ENCODE data around the gene P2RY13.

The P2RY13 gene

GRCh38 chr3:151301787-151302186, 27.6 kb downstream of the P2RY13 start:
- TF ChIP-seq CTCF (conservative IDR thresholded peaks at IDR 0.05; ENCODE audit: low read length) (no peak), EZH2phosphoT487 (IDR thresholded peaks at IDR 0.05; ENCODE audit: borderline replicate concordance) (no peak)
- H3K36me3 ChIP-seq (ENCODE audit: insufficient read depth, low read length) = peaks cover 7% of the 10 kb centered on the region; the same call in 1 of the 2 replicates
- peaks cover 27% of the 10 kb centered on the region for H3K4me1 ChIP-seq (ENCODE audit: insufficient read depth, low read length, poor library complexity, severe bottlenecking)
- no peak overlapping the region for H3K4me3 ChIP-seq (ENCODE audit: low read length, poor library complexity, severe bottlenecking)
- no peaks in the 10 kb centered on the region for H3K9me2 ChIP-seq (replicated peaks; ENCODE audit: low read depth, low read length)
- H4K20me1 ChIP-seq (ENCODE audit: insufficient read depth, low read length, poor library complexity, severe bottlenecking) = no peaks in the 10 kb centered on the region
- H3F3A ChIP-seq (ENCODE audit: low read depth) = no peaks in the 10 kb centered on the region
- no peaks in the 10 kb centered on the region for H3K27me3 ChIP-seq (ENCODE audit: insufficient read depth, low read length, poor library complexity, severe bottlenecking)
- H3K79me2 ChIP-seq (ENCODE audit: insufficient read depth, low read length) = 0 out of 2 replicates have a peak, but pooled peaks cover 3% of the 10 kb centered on the region
- no peaks in the 10 kb centered on the region for H3K9me3 ChIP-seq (ENCODE audit: insufficient read depth, low read depth, low read length)
- H2AFZ ChIP-seq (ENCODE audit: low read length) = no peak overlapping the region
- H3K9ac ChIP-seq (ENCODE audit: low read depth, low read length, poor library complexity, severe bottlenecking) = no peak overlapping the region
- no peak overlapping the region for H3K4me2 ChIP-seq (ENCODE audit: low read depth, low read length, poor library complexity, severe bottlenecking)

- Histone ChIP-seq H3K9ac (ENCODE audit: low read depth, low read length, poor library complexity, severe bottlenecking) (no peak overlapping the region), H3K36me3 (ENCODE audit: insufficient read depth, low read length) (peaks cover 7% of the 10 kb centered on the region; the same call in 1 of the 2 replicates), H3K9me2 (replicated peaks; ENCODE audit: low read depth, low read length) (no peaks in the 10 kb centered on the region), H4K20me1 (ENCODE audit: insufficient read depth, low read length, poor library complexity, severe bottlenecking) (no peaks in the 10 kb centered on the region), H3K4me1 (ENCODE audit: insufficient read depth, low read length, poor library complexity, severe bottlenecking) (peaks cover 23% of the 10 kb centered on the region), H2AFZ (ENCODE audit: low read length) (no peak overlapping the region), H3K27me3 (ENCODE audit: insufficient read depth, low read length, poor library complexity, severe bottlenecking) (no peaks in the 10 kb centered on the region), H3K4me3 (ENCODE audit: low read length, poor library complexity, severe bottlenecking) (no peak overlapping the region), H3F3A (ENCODE audit: low read depth) (no peaks in the 10 kb centered on the region), H3K9me3 (ENCODE audit: insufficient read depth, low read depth, low read length) (no peaks in the 10 kb centered on the region), H3K4me2 (ENCODE audit: low read depth, low read length, poor library complexity, severe bottlenecking) (peak overlapping the region; percentile 21), H3K79me2 (ENCODE audit: insufficient read depth, low read length) (0 out of 2 replicates have a peak, but pooled peaks cover 3% of the 10 kb centered on the region)
- TF ChIP-seq EZH2phosphoT487 (IDR thresholded peaks at IDR 0.05; ENCODE audit: borderline replicate concordance) = no peak
- TF ChIP-seq CTCF (conservative IDR thresholded peaks at IDR 0.05; ENCODE audit: low read length) = no peak
Measured at GRCh38 chr3:151300539-151300938, 28.8 kb downstream of the P2RY13 start.

- Histone ChIP-seq H3K4me1 (ENCODE audit: insufficient read depth, low read length, poor library complexity, severe bottlenecking) (peaks cover 13% of the 10 kb centered on the region), H3K27me3 (ENCODE audit: insufficient read depth, low read length, poor library complexity, severe bottlenecking) (no peaks in the 10 kb centered on the region), H3K79me2 (ENCODE audit: insufficient read depth, low read length) (0 out of 2 replicates have a peak, but pooled peaks cover 3% of the 10 kb centered on the region), H3F3A (ENCODE audit: low read depth) (no peaks in the 10 kb centered on the region), H3K9ac (ENCODE audit: low read depth, low read length, poor library complexity, severe bottlenecking) (no peak overlapping the region), H2AFZ (ENCODE audit: low read length) (no peak overlapping the region), H3K4me2 (ENCODE audit: low read depth, low read length, poor library complexity, severe bottlenecking) (no peak overlapping the region), H3K9me2 (replicated peaks; ENCODE audit: low read depth, low read length) (no peaks in the 10 kb centered on the region), H3K36me3 (ENCODE audit: insufficient read depth, low read length) (peaks cover 17% of the 10 kb centered on the region), H3K9me3 (ENCODE audit: insufficient read depth, low read depth, low read length) (no peaks in the 10 kb centered on the region), H3K4me3 (ENCODE audit: low read length, poor library complexity, severe bottlenecking) (no peak overlapping the region), H4K20me1 (ENCODE audit: insufficient read depth, low read length, poor library complexity, severe bottlenecking) (no peaks in the 10 kb centered on the region)
- TF ChIP-seq EZH2phosphoT487 (IDR thresholded peaks at IDR 0.05; ENCODE audit: borderline replicate concordance) = no peak
- TF ChIP-seq CTCF (conservative IDR thresholded peaks at IDR 0.05; ENCODE audit: low read length) = no peak
Measured at GRCh38 chr3:151299006-151299405, 30.3 kb downstream of the P2RY13 start.
